SH-SY5Y (cell line): ENCODE data around the gene RASA2.

ENCODE experiments used
- GATA2 ChIP-seq: IDR thresholded peaks from 2 replicates; pipeline ENCODE4 v1.6.1; 2011; ENCODE audit warnings: mild to moderate bottlenecking, low read depth, low read length
- GATA3 ChIP-seq: IDR thresholded peaks from 2 replicates; pipeline ENCODE4 v1.6.1; 2011; ENCODE audit warnings: low read depth, mild to moderate bottlenecking, low read length, moderate library complexity

DNA sequence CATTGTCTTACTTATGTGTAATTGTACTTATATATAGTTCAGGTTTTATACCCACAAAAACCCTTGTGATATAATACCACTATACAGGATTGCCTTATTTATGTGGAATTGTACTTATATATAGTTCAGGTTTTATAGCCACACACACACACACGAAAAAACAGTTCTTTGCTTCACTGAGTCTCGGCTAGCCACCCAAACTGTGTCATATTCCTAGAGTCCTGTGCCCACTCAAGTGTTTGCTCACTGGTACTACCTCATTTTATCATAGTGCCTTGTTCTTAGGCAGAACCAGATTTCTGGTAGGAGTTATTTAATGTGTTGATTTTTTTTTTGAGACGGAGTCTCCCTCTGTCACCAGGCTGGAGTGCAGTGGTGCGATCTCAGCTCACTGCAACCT is 12.5 kb downstream of the RASA2 start:
- TF ChIP-seq GATA2 (no peak), GATA3 (no peak)
